GM20000 (cell line): ENCODE data around the gene UBE2D3.

Source experiments
- DNase-seq: peaks from one replicate; pipeline ENCODE4 v3.0.0; 2012; ENCODE audit warnings: low spot score
- TF ChIP-seq, protein P1 (sequence below): IDR thresholded peaks from 2 replicates; pipeline ENCODE4 v1.5.1; 2012; ENCODE audit warnings: mild to moderate bottlenecking, control low read depth; ENCODE audit errors: extremely low read depth, missing control alignments

Gene UBE2D3

DNA sequence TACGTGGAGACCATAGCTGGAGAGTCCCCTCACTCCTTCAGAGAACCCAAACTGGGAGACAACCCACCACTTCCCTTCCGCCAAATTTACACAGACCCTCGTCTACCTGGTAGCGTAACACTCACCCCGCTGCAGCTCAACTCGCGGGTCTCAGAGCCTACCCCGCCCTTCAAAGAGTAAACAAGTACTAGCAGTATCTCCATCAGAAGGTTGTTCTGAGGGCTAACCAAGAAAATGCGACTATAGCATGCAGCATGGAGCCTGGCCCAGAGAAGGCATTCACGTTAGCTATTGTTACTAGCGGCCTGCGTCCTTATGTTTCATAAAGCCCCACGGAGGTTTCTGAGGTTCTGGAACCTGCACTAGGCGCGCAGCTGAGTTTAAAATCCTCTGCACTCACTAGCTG, 66.1 kb downstream of the UBE2D3 start:
- TF ChIP-seq, protein P1, sequence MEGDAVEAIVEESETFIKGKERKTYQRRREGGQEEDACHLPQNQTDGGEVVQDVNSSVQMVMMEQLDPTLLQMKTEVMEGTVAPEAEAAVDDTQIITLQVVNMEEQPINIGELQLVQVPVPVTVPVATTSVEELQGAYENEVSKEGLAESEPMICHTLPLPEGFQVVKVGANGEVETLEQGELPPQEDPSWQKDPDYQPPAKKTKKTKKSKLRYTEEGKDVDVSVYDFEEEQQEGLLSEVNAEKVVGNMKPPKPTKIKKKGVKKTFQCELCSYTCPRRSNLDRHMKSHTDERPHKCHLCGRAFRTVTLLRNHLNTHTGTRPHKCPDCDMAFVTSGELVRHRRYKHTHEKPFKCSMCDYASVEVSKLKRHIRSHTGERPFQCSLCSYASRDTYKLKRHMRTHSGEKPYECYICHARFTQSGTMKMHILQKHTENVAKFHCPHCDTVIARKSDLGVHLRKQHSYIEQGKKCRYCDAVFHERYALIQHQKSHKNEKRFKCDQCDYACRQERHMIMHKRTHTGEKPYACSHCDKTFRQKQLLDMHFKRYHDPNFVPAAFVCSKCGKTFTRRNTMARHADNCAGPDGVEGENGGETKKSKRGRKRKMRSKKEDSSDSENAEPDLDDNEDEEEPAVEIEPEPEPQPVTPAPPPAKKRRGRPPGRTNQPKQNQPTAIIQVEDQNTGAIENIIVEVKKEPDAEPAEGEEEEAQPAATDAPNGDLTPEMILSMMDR, result no peak
- DNase-seq, result peak; percentile 47

DNA sequence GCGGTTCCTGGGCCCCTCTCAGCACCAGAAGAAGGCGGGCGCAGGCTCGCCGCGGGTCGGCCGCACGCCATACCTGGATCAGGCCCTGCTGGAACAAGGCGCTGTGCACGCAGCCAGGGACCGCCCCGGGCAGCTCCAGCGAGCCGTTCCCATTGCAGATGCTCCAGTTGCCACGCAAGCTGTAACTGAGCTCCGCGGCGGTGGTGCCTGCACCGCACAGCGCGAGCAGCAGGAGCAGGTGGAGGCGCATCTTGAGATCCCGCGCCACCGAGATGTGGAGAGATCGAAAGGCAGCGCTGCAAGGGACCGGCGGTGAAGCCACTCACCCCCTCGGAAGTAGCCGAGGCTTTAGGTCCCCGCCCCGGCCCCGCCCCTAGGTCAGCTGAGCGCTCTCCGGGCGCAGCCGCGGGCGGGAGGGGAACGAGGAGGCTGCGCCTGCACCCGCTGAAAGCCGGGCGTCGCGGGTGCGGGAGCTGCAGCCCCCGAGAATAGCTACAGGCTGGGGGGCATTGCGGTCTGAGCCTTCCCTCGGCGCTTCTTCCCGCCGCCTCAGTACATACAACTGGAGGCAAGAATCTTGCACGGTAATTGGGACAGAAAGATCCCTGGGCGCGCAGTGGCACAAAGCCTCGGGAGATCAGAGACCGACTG, 66.6 kb downstream of the UBE2D3 start, which contains the start of gene MANBA:
MANBA (minus strand) TSS at position 324 of the 651 bp plus-strand sequence; CDS start at position 250, 74 bp downstream.
- TF ChIP-seq, protein P1, result no peak

DNA sequence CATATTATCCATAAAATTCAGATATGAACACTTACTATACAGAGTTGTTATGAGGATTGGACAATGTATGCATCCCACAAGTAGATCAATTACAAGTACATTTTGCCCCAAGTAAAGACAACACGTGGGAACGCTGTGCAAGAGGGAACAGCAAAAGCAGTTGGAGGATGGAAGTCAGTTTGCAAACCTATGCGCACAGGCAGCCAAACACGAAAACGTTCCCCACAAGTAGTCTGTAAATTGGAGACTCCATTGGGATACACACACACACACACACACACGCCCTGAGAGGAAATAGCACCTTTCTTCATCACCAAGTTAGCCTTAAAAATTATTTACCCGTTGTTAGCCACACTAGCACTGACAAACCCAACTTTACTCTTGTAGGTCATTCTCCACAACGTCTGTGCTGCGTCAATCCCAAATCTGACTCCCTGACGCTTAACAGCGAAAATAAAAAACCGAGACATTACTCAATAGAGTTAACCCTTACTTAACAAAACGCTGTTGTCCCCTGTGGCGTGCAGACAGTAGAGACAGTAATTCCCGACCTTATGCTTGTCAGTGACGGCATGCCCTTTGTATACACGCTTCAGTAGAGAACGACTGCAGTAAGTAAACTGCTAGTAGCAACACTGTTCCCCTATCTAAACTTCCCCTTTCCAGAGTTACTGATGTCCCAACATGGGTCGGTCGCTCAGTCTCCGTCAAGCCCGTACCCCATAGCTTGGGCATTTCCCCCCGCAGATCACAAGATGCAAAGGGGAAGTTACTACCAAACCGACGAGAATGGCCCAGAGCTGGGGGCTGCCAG, 67.3 kb downstream of the UBE2D3 start:
- peak; percentile 67 for DNase-seq
- TF ChIP-seq, protein P1, result no peak

More for the DNA sequence above, 66.6 kb downstream of the UBE2D3 start, which contains the start of gene MANBA:
- DNase-seq, result peak; percentile 94

- no peak for DNase-seq
These were observed 68.8 kb downstream of the UBE2D3 start for GRCh38 chr4:102758241-102759160.

GRCh38 chr4:102757681-102758080, 69.7 kb downstream of the UBE2D3 start:
- DNase-seq, result no peak
- TF ChIP-seq, protein P1, result no peak

More at GRCh38 chr4:102758241-102759160, 68.8 kb downstream of the UBE2D3 start:
- TF ChIP-seq, protein P1, result no peak

DNA sequence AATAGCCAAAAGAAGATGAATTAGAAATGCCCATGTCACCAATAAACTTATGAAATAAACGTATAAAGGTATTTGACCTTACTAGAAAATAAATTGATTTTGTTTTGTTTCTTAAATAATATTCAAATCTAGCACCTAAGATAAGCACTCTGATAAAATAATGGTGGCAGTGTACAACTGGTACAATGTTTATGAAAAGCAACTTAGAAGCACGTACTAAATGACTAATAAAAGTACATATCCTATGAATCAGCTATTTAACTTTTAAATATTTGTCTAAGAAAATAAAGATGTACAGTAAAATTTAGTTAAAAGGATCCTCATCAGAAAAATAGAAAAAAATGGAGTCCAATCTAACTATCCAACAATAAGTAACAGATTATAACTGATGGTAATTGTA, 73.3 kb downstream of the UBE2D3 start:
- DNase-seq, result no peak
- TF ChIP-seq, protein P1, result no peak
